ENCODE results near the gene CAMK1. TPM values are rescaled to one million over a fixed set of nuclear protein-coding genes. Genes with fewer than 3 reads are reported as not detected.

CAMK1 gene
- total and polyA plus RNA-seq, 9 of the 15 experiments (the other 6 are each of a cell fraction or from before 2014, with no cell fraction given): 0.23 to 10.7 (median 6.0) TPM

DNA sequence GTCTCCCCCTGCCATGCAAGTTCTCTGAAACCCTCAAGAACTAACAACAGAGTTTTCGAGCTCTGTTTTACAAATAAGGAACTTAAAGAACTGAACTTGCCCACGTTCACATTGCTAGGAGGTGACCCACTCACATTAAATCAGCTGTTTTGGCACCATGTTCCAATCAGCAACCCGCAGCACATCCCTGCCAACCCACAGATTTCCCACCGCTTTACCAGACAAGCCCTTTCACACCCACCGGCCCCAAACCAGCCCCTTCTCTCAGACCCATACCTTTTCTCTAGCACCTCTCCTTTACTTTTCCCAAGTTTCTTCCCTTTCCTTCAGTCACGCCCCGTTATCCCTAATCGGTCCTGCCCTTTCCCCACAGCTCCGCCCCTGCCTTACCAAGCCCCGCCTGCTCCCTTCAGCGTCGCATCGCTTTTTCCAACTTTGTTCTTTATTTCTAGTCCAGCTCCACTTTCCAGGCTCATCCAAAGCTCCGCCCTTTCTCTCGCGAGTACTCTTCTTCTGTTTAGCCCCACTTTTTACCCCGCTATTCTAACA is 39.0 kb downstream of the CAMK1 start (continued):
- TF ChIP-seq MEF2A (IDR thresholded peaks at IDR 0.05; ENCODE audit: control insufficient read depth, low read depth, low read length) (no peak), DACH1 (IDR thresholded peaks at IDR 0.05; ENCODE audit: partially characterized antibody) (peak; percentile 81), ERF (CRISPR knock-in tag; IDR thresholded peaks at IDR 0.05) (no peak), TARDBP (IDR thresholded peaks at IDR 0.05) (0 out of 2 replicates have a peak, but pooled peaks have one; percentile 41), YY1 (IDR thresholded peaks at IDR 0.05; ENCODE audit: borderline replicate concordance in 1 of 3, control insufficient read depth in 1 of 3, extremely low read depth in 1 of 3, insufficient read depth in 3 of 3, insufficient read length in 1 of 3, insufficient replicate concordance in 2 of 3, low read depth in 1 of 3, low read length in 2 of 3) (no peak), PHB2 (IDR thresholded peaks at IDR 0.05; ENCODE audit: low read depth) (0 out of 2 replicates have a peak, but pooled peaks have one; percentile 26), ZNF239 (CRISPR knock-in tag; IDR thresholded peaks at IDR 0.05) (no peak), POLR2B (IDR thresholded peaks at IDR 0.05; ENCODE audit: low read depth, partially characterized antibody) (no peak), ZNF232 (CRISPR knock-in tag; IDR thresholded peaks at IDR 0.05) (no peak), PPARD (CRISPR knock-in tag; IDR thresholded peaks at IDR 0.05) (no peak), DNMT1 (IDR thresholded peaks at IDR 0.05) (peak; percentile 93; the same call in 1 of the 2 replicates), RBM14 (IDR thresholded peaks at IDR 0.05; ENCODE audit: borderline replicate concordance, insufficient read depth, low read depth, low read length) (no peak), FOXM1 (IDR thresholded peaks at IDR 0.05; ENCODE audit: low read depth) (no peak), FOXM1 (CRISPR knock-in tag; IDR thresholded peaks at IDR 0.05; ENCODE audit: low read depth) (no peak), HLTF (IDR thresholded peaks at IDR 0.05) (peak; percentile 74; the same call in 1 of the 2 replicates), ZNF217 (CRISPR knock-in tag; IDR thresholded peaks at IDR 0.05) (no peak)
- TF ChIP-seq, protein P1, sequence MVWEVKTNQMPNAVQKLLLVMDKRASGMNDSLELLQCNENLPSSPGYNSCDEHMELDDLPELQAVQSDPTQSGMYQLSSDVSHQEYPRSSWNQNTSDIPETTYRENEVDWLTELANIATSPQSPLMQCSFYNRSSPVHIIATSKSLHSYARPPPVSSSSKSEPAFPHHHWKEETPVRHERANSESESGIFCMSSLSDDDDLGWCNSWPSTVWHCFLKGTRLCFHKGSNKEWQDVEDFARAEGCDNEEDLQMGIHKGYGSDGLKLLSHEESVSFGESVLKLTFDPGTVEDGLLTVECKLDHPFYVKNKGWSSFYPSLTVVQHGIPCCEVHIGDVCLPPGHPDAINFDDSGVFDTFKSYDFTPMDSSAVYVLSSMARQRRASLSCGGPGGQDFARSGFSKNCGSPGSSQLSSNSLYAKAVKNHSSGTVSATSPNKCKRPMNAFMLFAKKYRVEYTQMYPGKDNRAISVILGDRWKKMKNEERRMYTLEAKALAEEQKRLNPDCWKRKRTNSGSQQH (CRISPR knock-in tag; IDR thresholded peaks at IDR 0.05): 0 out of 2 replicates have a peak, but pooled peaks have one; percentile 77
- TF ChIP-seq, protein P2, sequence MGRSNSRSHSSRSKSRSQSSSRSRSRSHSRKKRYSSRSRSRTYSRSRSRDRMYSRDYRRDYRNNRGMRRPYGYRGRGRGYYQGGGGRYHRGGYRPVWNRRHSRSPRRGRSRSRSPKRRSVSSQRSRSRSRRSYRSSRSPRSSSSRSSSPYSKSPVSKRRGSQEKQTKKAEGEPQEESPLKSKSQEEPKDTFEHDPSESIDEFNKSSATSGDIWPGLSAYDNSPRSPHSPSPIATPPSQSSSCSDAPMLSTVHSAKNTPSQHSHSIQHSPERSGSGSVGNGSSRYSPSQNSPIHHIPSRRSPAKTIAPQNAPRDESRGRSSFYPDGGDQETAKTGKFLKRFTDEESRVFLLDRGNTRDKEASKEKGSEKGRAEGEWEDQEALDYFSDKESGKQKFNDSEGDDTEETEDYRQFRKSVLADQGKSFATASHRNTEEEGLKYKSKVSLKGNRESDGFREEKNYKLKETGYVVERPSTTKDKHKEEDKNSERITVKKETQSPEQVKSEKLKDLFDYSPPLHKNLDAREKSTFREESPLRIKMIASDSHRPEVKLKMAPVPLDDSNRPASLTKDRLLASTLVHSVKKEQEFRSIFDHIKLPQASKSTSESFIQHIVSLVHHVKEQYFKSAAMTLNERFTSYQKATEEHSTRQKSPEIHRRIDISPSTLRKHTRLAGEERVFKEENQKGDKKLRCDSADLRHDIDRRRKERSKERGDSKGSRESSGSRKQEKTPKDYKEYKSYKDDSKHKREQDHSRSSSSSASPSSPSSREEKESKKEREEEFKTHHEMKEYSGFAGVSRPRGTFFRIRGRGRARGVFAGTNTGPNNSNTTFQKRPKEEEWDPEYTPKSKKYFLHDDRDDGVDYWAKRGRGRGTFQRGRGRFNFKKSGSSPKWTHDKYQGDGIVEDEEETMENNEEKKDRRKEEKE (IDR thresholded peaks at IDR 0.05; ENCODE audit: borderline replicate concordance in 1 of 2, control insufficient read depth in 1 of 2, low read depth in 2 of 2, low read length in 1 of 2): peak in 1 of 2 experiments; percentile 72; a peak in 1 of 4 replicates
- TF ChIP-seq, protein P3, sequence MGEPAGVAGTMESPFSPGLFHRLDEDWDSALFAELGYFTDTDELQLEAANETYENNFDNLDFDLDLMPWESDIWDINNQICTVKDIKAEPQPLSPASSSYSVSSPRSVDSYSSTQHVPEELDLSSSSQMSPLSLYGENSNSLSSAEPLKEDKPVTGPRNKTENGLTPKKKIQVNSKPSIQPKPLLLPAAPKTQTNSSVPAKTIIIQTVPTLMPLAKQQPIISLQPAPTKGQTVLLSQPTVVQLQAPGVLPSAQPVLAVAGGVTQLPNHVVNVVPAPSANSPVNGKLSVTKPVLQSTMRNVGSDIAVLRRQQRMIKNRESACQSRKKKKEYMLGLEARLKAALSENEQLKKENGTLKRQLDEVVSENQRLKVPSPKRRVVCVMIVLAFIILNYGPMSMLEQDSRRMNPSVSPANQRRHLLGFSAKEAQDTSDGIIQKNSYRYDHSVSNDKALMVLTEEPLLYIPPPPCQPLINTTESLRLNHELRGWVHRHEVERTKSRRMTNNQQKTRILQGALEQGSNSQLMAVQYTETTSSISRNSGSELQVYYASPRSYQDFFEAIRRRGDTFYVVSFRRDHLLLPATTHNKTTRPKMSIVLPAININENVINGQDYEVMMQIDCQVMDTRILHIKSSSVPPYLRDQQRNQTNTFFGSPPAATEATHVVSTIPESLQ (CRISPR knock-in tag; IDR thresholded peaks at IDR 0.05): no peak
- TF ChIP-seq, protein P4, sequence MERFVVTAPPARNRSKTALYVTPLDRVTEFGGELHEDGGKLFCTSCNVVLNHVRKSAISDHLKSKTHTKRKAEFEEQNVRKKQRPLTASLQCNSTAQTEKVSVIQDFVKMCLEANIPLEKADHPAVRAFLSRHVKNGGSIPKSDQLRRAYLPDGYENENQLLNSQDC (CRISPR knock-in tag; IDR thresholded peaks at IDR 0.05): no peak
